ENCODE data around the gene RFLNA.

The RFLNA gene

DNA sequence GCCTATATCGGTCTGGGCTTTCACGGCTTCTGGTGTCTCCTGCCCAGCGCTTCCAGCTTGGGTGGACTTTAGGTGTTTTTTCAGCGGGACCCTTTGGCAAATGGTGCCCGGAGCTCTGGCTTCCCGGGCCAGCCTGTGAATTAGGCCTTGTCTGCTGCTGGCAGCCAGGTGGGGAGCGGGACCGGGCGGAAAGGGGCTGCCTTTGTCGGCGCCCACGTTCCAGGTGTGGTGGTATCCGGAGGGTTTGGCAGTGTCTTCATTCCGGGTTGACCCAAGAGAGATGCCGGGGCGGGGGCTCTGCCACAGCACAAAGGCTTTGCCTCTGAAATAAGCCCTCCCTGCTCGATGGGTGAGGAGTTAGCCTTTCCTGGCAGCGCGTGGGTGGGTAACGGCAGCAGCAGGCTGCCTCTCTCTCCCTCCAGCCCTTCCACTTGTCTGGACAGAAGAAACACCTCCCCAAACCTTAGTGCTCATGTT is 9.5 kb downstream of the RFLNA start:
- no peak for DNase-seq (ENCODE audit: low spot score)

DNA sequence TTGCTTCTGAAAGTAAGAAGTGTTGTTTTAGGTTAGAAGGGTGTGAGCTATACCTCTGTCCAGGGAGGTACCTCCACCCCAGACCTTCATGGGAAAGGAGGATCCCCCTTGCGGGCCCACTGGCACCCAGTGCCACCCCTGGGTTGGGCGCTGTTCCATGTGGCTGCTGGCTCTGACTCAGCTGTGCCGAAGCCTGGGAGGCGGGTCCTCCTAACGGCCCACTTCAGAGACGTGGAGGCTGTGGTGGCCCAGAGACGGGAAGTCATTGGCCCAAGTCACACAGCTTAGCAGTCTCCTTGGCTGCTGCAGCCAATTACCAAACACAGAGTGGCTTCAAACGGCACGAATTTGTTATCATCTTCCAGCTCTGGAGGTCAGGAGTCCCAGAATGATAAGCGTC is 10.2 kb downstream of the RFLNA start:
- no peak for DNase-seq (ENCODE audit: low spot score)

DNA sequence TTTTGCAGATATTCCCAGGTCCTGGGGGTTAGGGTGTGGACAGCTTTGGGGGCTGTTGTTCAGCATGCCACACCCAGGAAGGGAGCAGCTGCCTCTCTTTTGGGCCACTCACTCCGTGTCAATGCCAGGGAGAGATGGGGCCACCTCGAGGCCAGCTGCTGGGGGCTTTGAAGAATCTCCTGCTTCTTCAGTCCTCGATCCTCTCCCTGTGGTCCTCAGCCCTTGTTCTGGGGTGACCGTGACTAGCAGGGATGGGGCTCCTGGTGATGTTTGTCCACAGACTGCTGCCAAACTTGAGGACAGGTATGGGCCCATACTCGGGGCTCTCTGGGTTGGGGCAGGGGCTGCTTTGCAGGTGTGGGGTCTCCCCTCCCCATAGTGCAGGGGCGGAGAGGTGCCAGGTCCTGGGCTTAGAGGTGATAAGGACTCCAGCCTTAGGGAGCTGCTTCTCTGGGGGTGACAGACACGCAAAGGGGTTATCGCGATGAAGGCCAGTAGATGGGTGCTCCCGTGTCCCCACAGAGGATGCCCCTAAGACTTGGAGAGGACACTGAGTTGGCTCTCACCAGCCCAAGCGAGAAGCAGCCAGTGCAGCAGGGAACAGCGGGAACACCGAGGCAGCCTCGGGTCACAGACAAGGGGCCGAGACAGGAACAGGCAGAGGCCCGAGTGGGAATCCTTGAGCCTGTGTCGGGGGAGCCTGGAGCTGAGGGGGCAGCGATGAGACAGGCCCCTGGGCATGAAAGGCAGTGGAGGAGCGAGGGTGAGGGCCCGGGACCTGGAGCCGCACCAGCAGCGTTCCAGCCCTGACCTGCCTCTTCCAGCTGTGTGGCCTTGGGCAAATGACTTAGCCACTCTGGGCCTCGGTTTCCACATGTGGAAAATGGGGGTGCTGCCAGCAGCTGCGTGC is 11.1 kb downstream of the RFLNA start:
- DNase-seq (ENCODE audit: low spot score), result no peak

DNA sequence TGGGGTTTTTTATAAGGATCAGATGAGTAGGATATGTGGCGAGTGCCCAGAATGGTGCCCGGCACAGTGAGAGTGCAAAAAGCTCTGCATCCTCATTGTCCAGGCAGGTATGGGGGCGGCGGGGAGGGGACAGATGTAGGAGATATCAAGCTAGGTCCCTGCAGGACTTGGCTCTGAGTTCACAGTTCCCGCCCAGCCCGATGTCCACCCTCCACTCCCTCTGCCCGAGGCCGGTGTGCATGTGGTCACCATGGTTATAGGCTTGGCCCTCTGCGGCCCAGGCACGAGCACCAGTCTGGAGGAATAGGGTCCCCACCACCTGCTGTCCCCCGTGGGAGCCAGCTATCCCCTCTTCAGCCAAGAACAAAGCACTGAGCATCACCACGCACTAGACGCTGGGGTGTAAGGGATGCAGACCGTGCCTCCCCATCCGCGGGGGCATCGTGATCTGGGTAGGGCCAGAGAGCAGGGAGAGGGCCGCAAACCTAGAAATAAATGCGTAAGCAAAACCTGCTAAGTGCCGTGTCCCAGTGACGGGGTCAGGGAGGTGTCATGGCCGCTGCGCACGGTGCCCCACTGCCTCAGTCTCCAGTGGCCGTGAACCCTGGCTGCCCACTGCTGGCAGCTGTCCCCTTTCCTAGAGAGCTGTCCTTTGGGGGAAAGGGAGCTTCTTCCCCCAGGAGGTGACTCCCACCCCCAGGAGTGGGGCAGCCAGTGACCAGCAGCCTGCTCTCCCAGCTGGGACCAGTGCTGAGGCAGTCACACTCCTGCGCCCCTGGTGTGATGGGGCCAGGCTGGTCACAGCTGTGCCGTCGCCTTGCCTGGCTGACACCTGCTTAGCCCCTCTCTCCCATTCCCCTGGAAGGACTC is 12.0 kb downstream of the RFLNA start:
- no peak for DNase-seq (ENCODE audit: low spot score)

DNA sequence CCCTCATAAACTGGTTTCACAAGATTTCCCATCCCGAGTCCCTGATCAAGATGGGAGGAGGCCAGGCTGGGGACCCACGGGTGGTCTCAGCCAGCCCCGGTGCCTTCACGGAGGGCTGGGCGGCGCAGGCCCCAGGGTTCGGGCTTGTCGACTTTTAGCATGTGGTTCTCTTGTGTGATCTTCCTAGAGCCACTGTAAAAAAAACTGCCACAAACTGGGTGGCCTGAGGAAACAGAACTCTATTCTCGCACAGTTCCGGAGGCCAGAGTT is 12.6 kb downstream of the RFLNA start:
- DNase-seq (ENCODE audit: low spot score), result no peak

DNA sequence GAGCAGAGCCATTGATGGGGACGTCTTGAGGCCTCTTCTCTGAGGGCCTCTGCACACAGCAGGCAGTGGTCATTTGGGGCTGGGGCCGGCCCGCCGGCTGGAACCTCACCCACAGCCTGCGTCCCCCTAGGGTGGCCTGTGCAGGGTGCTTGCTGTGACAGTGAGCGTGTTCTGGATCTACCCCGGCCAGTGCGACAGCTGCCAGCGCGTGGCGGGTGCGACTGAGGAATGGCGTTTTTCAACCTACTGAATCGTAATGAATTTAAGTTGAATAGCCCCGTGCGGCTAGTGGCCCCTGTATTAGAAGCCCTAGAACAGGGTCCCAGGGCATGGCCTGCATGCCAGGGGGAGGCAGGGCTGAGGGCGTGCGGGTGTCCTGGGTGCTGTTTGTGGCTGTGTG is 13.8 kb downstream of the RFLNA start:
- no peak for DNase-seq (ENCODE audit: low spot score)

DNA sequence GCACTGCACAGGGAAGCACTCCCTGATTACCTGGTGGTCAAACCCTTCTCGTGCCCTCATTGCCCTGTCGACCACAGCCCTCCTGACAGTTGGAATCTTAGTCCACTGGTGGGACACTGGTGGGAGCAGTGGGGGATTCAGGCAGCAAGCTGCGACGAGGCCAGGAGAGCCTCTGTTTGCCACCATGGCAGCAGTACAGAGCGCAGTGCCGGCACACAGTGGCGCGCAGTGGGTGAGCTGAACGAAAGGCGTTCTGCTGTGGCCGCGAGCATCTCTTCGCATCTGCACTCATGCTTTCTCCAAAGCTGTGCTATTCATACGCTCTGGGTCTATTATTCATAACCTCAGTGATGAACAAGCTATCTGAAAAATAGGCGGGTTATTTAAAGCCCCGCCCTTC is 14.3 kb downstream of the RFLNA start:
- DNase-seq (ENCODE audit: low spot score), result no peak

DNA sequence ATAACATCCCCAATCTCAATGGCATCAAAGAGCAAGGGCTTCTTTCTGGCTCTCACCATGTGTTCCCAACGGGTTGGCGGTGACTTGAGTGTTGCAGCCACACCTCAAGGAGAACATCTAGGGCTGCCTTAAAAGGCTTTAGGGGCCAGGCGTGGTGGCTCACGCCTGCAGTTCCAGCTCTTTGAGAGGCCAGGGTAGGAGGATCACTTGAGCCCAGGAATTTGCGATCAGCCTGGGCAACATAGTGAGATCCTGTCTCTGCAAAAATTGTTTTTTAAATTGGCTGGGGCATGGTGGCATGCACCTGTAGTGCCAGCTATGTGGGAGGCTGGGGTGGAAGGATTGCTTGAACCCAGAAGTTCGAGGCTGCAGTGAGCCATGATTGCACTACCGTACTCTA is 14.9 kb downstream of the RFLNA start:
- DNase-seq (ENCODE audit: low spot score), result no peak

DNA sequence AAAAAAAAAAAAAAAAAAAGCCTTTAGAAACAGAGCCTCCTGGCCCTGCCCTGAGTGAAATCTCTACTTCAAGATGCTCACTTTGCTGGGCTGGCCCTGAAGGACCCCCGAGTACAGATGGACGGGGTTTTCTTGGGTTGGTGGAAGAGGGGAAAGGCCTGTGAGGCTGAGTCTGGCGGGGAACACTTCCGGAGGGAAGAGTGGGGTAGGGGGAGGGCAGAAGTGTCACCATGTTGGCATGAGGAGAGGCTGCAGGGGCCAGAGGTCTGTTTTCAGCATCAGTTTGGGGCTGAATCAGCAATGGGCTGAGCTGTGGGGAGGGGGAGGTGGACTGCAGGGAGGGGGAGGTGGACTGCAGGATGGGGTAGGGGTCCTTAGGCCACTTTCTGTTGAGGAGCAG is 15.3 kb downstream of the RFLNA start:
- no peak for DNase-seq (ENCODE audit: low spot score)

DNA sequence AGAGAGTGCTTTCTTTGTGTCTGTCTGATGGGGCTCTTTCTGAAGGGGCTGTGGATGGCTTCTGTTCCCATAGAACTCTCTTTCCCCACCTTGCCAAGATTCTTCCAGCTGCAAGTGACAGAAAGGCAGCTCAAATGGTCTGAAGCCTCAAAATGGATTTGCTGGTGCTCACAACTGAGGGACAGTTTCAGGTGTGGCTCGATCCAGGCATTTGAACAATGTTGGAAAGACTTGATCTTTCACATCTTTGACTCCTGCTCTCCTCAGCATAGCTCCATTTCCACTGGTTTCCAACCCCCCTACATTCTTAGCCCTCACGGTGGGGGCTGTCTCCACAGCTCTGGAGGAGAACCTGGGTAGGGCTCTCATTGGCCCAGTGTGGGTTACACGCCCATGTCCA is 15.9 kb downstream of the RFLNA start:
- DNase-seq (ENCODE audit: low spot score), result no peak

DNA sequence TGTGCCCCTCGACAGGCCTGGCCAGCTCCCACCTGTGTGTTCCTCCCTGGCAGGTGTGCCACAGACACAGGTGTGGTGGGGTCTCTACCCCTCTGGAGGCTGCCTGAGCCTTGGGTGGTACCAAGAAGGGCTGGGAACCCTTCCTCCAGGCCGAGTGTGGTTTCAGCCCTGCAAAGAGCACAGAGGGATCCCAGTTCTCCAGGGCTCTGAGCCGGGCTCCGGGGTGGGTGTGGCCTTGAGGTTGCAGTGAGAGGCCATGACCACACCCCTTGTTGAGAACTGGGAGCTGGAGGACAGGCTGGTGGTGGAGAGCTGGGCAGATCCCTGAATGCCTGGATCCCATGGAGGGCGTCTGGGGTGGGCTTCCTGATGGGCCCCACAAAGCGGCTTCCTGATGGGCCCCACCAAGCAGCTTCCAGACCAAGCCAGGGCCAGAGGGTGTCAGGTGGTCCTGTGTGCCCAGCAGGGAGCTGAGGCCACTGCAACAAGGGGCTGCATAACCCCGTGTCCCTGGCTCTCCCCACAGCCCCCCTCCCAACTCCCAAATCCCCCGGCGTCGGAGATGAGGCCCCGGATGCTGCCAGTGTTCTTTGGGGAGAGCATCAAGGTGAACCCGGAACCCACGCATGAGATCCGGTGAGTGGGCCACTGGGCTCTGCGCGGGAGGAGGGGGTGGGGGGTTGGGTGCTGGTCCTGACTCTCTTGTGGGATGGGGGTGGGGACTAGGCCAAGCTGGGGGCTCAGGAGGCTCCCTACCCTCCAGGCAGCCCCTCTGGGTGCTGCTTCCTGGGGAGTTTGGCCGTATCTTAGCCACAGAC is 16.6 kb downstream of the RFLNA start:
- no peak for DNase-seq (ENCODE audit: low spot score)

DNA sequence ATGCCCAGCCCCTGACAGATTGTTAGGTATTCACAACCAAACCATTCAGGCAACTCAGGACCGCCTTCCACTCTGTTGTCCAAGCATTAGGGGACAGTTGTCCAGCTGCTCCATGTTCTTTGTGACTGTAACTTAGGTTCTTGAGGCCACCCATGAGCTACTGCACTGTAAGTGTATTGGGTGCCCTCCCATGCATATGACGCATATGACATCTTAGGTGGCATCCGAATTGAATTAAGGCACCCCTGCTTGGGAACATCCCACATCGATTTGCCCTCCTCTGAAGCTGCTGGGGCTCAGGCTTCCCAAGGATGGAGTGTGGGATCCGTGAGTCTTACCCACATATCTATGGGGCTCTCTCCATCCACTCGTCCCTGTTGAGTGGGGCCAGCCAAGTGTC is 17.7 kb downstream of the RFLNA start:
- no peak for DNase-seq (ENCODE audit: low spot score)

DNA sequence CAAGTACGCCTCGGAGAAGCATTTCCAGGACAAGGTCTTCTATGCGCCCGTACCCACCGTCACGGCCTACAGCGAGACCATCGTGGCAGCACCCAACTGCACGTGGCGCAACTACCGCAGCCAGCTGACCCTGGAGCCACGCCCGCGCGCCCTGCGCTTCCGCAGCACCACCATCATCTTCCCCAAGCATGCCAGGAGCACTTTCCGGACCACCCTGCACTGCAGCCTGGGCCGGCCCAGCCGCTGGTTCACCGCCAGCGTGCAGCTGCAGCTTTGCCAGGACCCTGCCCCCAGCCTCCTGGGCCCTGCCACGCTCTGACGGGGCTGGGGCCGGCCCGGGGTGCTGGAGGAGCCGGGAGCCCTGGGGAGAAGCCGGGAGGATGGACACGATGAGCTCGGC is 19.3 kb downstream of the RFLNA start:
- no peak for DNase-seq (ENCODE audit: low spot score)

DNA sequence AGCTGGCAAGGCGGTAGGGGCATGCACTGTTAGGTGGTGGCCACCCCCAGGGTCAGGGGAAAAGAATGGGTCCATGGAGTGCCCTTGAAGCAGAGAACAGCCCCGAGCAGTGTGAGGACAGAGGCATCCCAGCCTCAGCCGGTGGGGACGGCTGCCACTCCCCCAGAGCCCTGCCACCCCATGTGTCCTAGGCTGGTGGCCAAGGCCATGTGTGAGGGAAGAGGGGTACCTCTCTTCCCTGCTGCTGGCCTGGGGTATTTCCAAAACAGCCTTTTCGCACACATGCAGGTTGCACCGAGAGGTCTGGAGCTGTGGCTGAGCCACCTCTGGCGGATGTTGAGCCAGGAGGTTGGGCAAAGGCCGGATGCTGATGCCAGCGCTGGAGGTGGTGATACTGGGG is 19.9 kb downstream of the RFLNA start:
- DNase-seq (ENCODE audit: low spot score), result no peak

DNA sequence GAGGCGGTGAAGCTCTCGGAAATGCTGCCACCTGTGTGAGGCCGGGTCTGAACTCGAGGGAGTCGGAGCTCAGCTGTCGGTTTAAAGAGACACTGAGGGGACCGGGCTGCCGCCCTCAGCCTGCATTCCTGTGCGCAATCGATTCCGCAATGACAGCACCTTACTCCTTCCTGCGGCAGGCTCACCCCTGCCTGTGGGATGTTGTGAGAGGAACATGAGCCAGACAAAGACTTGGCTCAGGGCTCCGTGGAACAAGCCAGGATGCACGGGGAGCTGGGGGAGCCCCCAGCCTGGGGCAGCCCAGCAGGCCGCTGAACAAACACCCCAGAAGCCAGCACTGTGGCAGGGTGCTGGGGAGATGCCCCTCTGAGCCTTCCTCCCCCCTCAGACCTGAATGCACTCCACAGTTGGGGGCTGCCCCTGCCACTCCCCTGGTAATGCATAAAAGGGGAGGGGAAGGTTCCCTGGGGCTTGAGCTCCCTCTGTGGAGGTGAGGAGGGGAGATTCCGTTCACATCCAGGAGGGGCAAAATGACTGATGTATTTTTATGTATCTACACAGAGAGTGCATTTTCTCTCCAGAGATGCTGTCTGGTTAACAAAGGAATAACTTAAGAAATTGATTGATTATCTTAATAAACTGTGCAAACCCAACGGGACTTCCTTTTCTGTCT is 20.6 kb downstream of the RFLNA start:
- no peak for DNase-seq (ENCODE audit: low spot score)

DNA sequence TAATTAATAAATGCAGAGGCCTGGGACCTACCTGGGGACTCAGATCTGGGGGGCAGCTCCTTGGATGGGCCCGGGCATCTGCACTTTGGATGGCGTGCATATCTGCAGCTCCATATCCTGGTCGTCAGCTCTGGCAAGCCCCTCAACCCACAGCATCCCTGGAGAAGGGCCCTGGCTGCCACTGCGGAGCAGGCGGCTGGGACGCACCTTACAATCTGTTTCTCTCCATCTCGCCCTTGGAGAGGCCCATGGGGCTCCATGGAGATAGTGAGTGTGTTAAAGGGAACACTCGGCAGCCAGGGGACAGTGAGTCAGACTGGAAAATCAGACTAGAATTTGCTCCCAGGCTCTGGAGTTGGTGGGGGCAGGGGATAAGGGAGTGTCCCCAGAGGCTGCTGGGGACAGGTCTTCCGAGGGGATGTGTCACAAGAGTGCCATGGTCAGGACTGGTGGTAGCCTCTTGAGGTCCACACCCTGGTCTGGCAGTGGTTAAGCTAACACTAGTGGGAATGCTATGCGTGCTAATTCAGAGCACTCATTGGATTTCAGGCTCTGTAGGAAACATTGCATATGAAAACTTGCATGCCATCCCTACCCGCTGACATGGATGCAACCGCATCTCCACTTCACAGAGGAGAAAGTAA is 21.5 kb downstream of the RFLNA start:
- no peak for DNase-seq (ENCODE audit: low spot score)

DNA sequence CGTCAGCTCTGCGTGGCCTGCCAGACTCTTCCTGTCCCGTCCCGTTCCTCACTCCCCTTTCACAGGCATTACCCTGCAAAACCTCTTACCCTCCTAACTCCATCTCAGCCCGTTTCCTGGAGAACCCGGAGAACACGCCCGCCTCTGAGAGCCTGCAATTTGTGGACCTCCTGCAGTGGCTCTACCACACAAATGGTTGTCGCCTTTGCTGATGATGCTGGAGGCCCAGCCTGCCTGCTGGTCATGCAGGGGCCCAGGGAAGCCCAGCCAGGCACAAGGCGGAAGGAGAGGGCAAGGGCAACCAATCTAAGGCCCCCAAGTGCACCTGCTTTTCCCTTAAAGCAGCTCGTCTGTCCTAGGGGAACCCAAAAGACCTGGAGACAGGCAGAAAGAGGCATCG is 22.5 kb downstream of the RFLNA start:
- no peak for DNase-seq (ENCODE audit: low spot score)

DNA sequence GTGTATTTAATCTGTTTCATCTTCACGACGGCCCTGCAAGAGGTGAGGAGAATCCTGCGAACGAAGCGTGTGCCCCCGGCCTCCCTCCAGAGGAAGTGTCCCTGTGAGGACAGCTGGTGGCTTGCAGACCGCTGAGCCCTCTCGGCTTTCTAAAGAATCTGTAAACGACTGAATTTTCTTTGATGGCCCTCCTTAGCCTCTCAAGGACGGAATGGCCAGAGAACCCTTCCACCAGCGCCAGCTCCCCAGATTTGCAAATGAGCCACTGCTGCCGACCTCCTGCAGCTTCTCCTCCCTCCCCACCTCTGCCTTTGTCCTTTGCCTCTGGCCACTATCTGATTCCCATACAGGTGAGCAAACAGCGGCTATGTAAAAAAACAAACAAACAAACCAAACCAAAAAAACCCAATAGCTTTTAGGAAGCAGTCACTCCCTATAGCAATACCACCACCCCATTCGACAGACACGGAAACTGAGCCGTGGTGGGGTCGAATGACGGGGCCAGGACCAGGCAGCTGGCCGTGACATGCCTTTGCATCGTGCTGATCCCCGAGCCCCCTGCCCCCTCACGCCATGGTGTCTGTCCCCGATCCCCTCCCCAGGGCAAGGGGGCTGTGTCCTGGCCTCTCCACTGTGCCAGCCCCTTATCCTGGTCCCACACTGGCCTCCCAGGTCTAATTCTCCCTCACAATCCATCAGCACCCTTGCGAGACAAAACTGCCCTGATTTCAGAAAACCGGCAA is 23.6 kb downstream of the RFLNA start:
- DNase-seq (ENCODE audit: low spot score), result no peak

DNA sequence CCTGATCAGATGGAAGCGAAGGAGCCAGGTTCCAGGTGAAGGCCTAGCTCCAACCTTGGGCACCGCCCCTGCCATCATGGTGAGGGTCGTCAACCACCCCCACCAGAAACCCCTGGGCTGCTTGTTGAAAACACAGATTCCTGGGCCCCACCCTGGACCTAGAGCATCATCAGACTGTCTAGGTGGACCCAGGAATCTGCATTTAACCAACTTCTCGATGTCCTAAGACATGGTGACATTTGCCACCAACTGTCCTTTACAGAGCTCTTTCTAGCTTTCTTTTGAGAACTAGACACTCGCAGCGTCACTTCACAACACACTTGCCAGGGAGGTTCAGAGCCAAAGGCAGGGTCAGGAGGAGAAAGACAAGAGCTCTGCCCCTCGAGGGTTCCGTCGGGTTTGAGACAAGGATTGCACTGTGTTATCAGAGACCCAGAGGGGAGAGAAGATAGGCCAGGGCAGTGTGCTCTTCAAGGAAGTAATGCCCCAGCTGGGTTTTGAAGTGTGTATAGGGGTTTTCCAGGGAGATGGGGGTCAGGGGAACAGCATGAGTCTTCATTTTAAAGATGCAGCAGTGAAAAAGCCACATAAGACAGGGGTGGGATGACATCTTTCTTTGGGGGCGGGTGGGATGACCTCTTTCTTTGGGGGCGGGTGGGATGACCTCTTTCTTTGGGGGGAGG is 24.6 kb downstream of the RFLNA start:
- DNase-seq (ENCODE audit: low spot score), result no peak

DNA sequence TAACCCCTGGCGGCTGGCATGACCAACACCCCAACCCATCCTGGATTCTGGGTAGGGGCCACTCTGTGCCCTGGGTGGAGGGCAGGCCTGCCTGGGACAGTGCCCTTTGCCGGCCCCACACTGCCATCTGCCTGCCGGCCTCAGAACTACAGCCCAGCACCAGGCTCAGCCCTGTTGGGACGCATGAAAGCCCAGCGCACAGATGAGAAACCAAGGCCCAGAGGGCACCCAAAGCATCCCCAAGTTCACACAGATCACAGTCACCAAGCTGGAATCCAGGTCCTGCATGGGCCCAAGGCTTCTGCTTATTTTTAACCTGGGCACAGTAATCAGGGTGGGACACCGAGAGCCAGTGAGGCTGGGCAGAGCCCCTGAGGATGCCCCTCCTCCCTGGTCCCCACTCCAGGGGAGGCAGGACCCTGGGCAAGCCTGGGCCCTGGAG is 26.2 kb downstream of the RFLNA start:
- peak; percentile 85 for DNase-seq (ENCODE audit: low spot score)
